Type B pancreatic cell (in vitro differentiated cells): ENCODE results near the gene TDRD15. TPM values are rescaled to one million over a fixed set of nuclear protein-coding genes. Genes with fewer than 3 reads are reported as not detected.
"Not testable (repeated sequence)": the region's sequence is repeated elsewhere in the genome, so short reads cannot be mapped to it uniquely, and the experiment has no call there.

Source experiments
- DNase-seq: peaks from one replicate; pipeline ENCODE4 v3.0.0; 2021; ENCODE audit warnings: mixed read lengths; ENCODE audit not compliant: unreplicated experiment; ENCODE audit errors: extremely low spot score
- H3K27ac Mint-ChIP-seq: 2 replicates; pipeline ENCODE4 v1.8.0; 2021; ENCODE audit warnings: mild to moderate bottlenecking, mixed read lengths
- H3K27me3 Mint-ChIP-seq: 2 replicates; pipeline ENCODE4 v1.8.0; 2021; ENCODE audit warnings: mixed read lengths
- H3K36me3 Mint-ChIP-seq: 2 replicates; pipeline ENCODE4 v1.8.0; 2021; ENCODE audit warnings: mixed read lengths
- H3K4me1 Mint-ChIP-seq: one replicate; pipeline ENCODE4 v1.8.0; 2021; ENCODE audit warnings: mixed read lengths; ENCODE audit not compliant: unreplicated experiment
- H3K4me3 Mint-ChIP-seq: 2 replicates; pipeline ENCODE4 v1.8.0; 2021; ENCODE audit warnings: mild to moderate bottlenecking, mixed read lengths
- H3K9me3 Mint-ChIP-seq: 2 replicates; pipeline ENCODE4 v1.8.0; 2021; ENCODE audit warnings: mixed read lengths
- CTCF ChIP-seq: fragments of 200-600 bp; sonication (generic); conservative IDR thresholded peaks from 2 replicates; pipeline ENCODE4 v1.5.0; 2021; ENCODE audit warnings: antibody characterized with exemption, mild to moderate bottlenecking
- total RNA-seq: library from RNA; stranded (reverse); gene quantifications from 2 replicates; pipeline ENCODE4 v1.2.1, GENCODE V29; 2021; ENCODE audit warnings: low replicate concordance

Gene TDRD15
- total RNA-seq, 1 donor from 2014 or later = 0.17 TPM

DNA sequence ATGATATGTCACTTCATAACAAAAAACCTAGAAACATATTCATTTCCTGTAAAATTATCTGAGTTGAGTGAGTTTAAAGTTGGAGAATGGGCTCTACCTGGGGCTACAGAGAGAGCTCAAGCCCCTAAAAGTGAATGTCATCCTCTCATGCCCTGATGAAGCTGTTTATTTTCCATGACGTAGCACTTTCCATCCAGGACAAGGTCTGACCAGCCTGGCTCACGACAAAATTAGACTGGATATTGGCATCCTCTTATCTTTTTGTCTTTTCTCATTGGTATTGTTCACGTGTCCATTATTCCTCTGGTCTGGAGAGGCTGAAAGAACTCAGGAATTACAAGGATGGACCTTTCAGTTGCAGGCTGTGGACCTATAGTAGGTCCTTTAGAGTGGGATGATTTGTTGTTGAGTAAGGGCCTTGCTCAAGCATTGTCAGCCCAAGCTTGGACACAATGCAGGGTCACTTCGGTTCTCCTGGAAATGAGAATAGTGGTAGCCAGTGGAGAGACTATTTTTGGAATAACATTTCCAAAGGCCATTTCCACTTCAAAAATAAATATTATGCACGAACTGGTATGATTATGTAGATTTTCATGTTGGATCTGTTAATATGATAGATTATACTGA, 24.4 kb upstream of the TDRD15 start:
- Mint-ChIP-seq H3K9me3 (no peaks in the 10 kb centered on the region), H3K27ac (no peak overlapping the region), H3K36me3 (no peaks in the 10 kb centered on the region), H3K4me1 (peaks cover 11% of the 10 kb centered on the region), H3K27me3 (no peaks in the 10 kb centered on the region), H3K4me3 (no peak overlapping the region)
- no peak for DNase-seq
- TF ChIP-seq CTCF = no peak

DNA sequence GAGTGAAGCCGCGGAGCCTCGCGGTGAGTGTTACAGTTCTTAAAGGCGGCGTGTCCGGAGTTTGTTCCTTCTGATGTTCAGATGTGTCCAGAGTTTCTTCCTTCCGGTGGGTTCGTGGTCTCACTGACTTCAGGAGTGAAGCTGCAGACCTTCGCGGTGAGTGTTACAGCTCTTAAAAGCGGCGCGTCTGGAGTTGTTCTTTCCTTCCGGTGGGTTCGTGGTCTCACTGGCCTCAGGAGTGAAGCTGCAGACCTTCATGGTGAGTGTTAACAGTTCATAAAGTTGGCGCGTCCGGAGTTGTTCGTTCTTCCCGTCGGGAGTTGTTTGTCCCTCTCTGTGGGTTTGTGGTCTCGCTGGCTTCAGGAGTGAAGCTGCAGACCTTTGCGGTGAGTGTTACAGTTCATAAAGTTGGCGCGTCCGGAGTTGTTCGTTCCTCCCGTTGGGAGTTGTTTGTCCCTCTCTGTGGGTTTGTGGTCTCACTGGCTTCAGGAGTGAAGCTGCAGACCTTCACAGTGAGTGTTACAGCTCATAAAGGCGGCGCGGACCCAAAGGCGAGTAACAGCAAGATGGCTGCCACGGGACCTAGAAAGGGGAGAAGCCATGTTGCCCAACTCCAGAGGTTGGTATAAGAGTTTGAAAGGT, 22.1 kb upstream of the TDRD15 start:
- H3K36me3 Mint-ChIP-seq, DNase-seq, H3K9me3 Mint-ChIP-seq, H3K27me3 Mint-ChIP-seq, H3K4me1 Mint-ChIP-seq, H3K27ac Mint-ChIP-seq, H3K4me3 Mint-ChIP-seq: not testable (repeated sequence)

GRCh38 chr2:21102356-21102755, 21.4 kb upstream of the TDRD15 start:
- no peaks in the 10 kb centered on the region for H3K36me3 Mint-ChIP-seq
- H3K27ac Mint-ChIP-seq = no peak overlapping the region
- H3K4me1 Mint-ChIP-seq = no peaks in the 10 kb centered on the region

GRCh38 chr2:21103274-21103891, 20.4 kb upstream of the TDRD15 start:
- H3K4me1 Mint-ChIP-seq = no peaks in the 10 kb centered on the region
- no peak for TF ChIP-seq CTCF
- no peak for DNase-seq
- H3K27me3 Mint-ChIP-seq = peaks cover 3% of the 10 kb centered on the region
- H3K9me3 Mint-ChIP-seq = no peaks in the 10 kb centered on the region
- H3K27ac Mint-ChIP-seq = no peak overlapping the region
- no peaks in the 10 kb centered on the region for H3K36me3 Mint-ChIP-seq
- H3K4me3 Mint-ChIP-seq = no peak overlapping the region

More at GRCh38 chr2:21102356-21102755, 21.4 kb upstream of the TDRD15 start:
- Mint-ChIP-seq H3K9me3 (no peaks in the 10 kb centered on the region), H3K4me3 (no peak overlapping the region), H3K27me3 (peaks cover 3% of the 10 kb centered on the region)
- no peak for TF ChIP-seq CTCF
- DNase-seq = no peak

GRCh38 chr2:21104030-21104660, 19.6 kb upstream of the TDRD15 start:
- no peaks in the 10 kb centered on the region for H3K9me3 Mint-ChIP-seq
- no peak for TF ChIP-seq CTCF
- no peak overlapping the region for H3K4me3 Mint-ChIP-seq
- H3K27ac Mint-ChIP-seq = no peak overlapping the region
- H3K4me1 Mint-ChIP-seq = no peaks in the 10 kb centered on the region
- H3K36me3 Mint-ChIP-seq = no peaks in the 10 kb centered on the region
- peaks cover 3% of the 10 kb centered on the region for H3K27me3 Mint-ChIP-seq
- DNase-seq = no peak

- no peaks in the 10 kb centered on the region for H3K27me3 Mint-ChIP-seq
Measured at GRCh38 chr2:21111012-21111411, 12.8 kb upstream of the TDRD15 start.

More at GRCh38 chr2:21111012-21111411, 12.8 kb upstream of the TDRD15 start:
- H3K4me3 Mint-ChIP-seq = no peak overlapping the region
- H3K27ac Mint-ChIP-seq = no peak overlapping the region
- H3K36me3 Mint-ChIP-seq = no peaks in the 10 kb centered on the region
- no peak for TF ChIP-seq CTCF
- no peaks in the 10 kb centered on the region for H3K4me1 Mint-ChIP-seq
- no peak for DNase-seq
- no peaks in the 10 kb centered on the region for H3K9me3 Mint-ChIP-seq
